C1 segment of cervical spinal cord (tissue), 14 donors: ENCODE data around the gene HARS2.
"Not testable (repeated sequence)": the region's sequence is repeated elsewhere in the genome, so short reads cannot be mapped to it uniquely, and the experiment has no call there.

Experiments used
- DNase-seq, 14 donors: peaks; one replicate each; lab custom pipeline; 2025; lab: John Stamatoyannopoulos, UW

Gene HARS2

DNA sequence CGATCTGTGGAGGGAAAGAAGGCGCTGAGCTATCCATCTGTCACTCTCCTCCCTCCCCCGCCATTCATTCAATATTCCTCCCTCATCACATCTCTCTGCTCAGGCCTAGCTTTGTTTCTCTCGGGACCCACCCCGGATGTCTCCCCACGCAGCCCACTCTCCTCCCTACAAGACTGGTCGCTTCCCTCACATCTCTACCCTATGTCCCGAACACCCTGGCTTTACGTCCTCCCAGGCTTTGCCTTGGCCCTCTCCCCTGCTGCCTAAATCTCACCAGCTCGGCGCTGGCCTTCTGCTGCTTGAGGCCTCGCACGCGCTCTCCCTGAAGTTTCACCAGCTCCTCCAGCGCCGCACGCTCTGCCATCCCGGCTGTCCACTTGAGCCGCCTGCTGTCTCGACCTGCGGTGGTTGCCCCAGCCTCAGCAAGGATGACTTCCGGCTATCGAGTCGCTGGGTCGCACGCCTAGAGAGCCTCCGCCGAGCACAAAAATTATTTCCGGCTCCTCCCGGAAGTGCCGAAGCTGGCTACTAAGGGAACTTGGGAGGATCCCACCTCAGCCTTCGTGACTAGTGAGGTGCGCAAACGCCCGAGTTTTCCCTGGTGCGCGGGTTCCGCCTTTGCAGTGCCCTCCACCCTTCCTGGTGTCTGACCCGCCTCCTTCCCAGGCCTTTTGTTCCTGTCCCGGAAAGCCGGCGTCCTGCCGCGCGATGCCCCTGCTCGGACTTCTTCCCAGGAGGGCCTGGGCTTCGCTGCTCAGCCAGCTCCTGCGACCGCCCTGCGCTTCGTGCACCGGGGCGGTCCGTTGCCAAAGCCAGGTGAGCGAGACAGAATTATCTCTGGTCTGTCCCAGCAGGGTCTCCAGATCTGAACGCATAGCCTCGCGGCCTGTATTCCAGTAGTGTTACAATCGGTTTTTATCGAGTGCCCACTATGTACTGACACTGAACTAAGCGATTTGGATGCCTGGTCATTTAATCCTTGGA, at the start of gene HARS2, which contains the start of gene HARS1:
TSS of gene HARS2 (plus strand) at position 515 of the 984 bp plus-strand sequence. CDS start at position 709, 194 bp downstream.
TSS of gene HARS1 (minus strand) at position 430 of the 984 bp plus-strand sequence. CDS start at position 364, 66 bp downstream.
- DNase-seq = peak; percentile 9 to 92 (median 86)

DNA sequence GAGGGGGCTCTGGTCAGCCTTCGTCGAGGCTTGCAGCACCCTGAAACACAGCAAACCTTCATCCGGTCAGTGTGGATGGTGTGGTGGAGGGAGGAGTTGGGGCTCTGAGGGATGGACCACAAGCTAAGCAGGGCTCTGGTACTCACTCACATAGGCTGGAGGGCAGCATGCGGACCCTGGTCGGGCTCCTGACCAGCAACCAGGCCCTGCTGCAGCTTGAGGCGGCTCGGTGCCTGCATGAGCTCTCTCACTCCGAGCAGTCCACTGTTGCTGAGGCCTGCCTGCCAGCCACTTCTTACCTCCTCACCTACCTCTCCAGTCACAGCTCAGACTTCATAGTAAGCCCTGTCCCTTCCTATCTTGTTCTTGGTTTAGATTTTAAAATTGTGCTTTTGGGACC, 49.5 kb upstream of the HARS2 start:
- DNase-seq = no peak

DNA sequence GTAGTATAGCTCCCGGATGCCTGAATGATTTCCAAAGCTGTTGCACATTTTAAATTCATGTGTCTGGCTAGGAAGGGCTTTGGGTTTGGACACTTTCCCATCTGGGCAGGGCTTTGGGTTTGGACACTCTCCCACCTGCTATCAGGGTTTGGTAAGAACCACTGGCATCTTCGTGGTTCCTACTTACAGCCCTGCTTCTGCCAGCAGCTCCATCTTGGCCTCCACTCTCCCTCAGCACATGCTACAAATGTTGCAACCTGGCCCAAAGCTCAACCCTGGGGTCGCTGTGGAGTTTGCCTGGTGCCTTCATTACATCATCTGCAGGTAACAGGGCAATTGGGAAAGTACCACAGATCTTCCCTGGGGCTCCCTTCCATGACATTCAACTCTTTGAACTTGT, 48.5 kb upstream of the HARS2 start:
- DNase-seq = no peak

- DNase-seq = no peak
These were observed 44.2 kb upstream of the HARS2 start for GRCh38 chr5:140647042-140647419.

DNA sequence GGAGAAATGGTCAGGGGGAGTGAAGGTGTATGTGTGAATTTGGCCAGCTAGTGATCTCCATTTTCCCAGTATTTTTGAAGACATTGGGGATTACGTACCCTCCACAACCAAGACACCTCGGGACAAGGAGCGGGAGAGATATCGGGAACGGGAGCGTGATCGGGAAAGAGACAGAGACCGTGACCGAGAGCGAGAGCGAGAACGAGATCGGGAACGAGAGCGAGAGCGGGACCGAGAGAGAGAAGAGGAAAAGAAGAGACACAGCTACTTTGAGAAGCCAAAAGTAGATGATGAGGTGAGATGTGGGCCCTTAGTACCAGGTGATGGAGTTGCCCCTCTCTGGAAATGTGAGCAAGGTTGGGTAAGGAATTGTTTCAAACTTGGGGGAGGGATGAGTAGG, 32.4 kb upstream of the HARS2 start:
- DNase-seq = no peak

- DNase-seq = not testable (repeated sequence)
These were observed 30.9 kb upstream of the HARS2 start for GRCh38 chr5:140660371-140660770.

- no peak for DNase-seq
These were observed 27.3 kb upstream of the HARS2 start for GRCh38 chr5:140664030-140664358.

- DNase-seq = peak; percentile 30 to 97 (median 92)
These were observed 26.7 kb upstream of the HARS2 start, which contains the start of gene WDR55 for GRCh38 chr5:140664359-140665119. TSS of gene WDR55 (plus strand) at chr5:140664904. CDS start at chr5:140664913, 9 bp downstream.

DNA sequence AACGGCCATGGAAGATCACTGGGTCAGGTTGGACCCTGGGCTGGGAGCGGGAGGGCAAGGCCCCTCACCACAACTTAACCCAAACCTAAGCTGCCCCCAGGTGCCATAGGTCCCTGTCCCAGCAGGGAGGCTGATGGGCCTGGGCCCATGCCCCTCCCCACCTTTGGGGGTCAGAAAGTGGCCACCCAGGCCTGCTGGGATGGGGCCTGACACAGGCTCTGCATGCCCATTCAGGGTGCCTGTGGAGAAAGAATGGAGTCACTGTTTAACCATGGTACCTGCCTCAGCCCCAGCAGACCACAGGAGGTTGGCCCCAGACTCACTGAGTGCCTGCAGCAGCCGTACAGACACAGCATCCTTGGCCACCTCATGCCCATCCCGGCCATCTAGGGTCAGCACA, 20.2 kb upstream of the HARS2 start:
- DNase-seq = not testable (repeated sequence)

GRCh38 chr5:140671472-140672125, 19.7 kb upstream of the HARS2 start:
- no peak for DNase-seq

- peak in 1 of 14 donors; percentile 28 for DNase-seq
These were observed 18.6 kb upstream of the HARS2 start for GRCh38 chr5:140672455-140673186.

DNA sequence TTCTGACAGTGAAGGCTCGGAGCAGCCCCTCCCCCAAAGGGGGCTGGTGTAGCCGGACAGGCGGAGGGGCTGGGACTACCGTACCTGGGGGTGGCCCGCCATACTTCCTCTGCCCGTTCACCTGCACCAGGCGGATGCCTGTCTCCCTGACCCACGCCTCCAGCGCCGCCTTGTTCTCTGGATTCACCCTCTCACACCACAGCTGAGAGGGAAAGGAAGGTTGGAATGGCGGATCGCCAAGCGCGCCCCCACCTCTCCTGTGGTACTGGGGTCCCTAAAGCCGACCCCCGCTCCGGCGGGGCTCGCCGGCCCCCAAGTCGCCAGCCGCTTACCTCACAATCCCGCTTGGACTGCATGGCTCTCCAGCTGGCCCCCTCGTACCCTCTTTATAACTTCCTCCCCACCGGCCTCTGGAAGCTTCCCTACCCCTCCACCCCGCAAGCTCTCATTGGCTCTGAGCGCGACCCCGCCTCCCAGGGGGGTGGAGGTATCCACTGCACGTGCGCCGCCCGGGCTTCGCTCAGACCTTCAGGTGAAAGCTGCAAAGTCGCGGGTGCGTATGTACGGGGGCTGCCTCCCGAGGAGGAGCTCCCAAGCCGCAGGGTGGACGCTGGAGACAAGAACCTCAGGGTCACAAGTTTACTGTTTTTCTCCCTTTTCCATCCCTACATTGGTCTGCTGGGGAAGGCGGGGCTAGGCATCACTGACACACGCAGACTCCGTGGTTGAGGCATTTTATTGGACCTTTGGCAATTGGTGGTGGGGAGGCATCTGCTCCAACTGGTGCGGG, 17.9 kb upstream of the HARS2 start, which contains the start of gene DND1:
TSS of gene DND1 (minus strand) at position 390 of the 790 bp plus-strand sequence. CDS start at position 356, 34 bp downstream.
- no peak for DNase-seq

- no peak for DNase-seq
These were observed 17.0 kb upstream of the HARS2 start for GRCh38 chr5:140674211-140674610.

DNA sequence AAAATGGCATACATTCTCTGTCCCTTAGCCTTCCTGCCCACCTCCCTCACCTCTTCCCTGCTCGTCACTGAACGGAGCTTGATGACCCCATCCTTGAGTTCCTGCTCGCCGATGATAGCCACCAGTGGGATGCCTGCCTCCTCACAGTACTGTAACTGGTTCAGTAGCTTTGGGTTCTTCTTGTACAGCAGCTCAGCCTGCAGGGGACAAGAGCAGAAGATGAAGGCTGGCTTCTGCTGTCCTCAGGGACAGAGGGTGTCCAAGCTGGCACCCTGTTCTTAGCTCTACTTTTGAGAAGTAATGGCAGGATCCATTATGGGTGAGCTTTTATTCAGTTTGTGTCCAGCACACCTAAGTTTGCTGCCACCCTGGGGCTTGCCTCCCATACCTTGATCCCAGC, 16.6 kb upstream of the HARS2 start:
- DNase-seq = no peak

DNA sequence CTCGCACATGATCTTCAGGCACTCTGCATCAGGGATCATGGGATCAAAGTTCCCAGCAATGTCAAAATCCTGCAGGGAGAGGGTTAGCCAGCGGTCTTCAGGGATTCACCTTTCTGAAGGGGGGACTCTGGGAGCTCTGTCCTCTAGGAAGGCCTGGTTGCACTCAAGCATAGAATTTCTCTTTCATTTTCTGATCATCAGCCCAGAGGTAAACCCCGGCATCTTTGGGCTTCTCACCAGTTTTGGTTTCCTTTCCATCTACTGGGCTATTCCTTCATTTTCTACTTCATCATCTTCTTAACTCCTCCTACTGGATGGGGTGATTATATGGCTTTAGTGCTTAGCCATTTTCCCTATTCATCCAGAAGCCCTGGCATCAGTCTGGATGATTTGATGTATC, 13.3 kb upstream of the HARS2 start:
- DNase-seq = no peak

DNA sequence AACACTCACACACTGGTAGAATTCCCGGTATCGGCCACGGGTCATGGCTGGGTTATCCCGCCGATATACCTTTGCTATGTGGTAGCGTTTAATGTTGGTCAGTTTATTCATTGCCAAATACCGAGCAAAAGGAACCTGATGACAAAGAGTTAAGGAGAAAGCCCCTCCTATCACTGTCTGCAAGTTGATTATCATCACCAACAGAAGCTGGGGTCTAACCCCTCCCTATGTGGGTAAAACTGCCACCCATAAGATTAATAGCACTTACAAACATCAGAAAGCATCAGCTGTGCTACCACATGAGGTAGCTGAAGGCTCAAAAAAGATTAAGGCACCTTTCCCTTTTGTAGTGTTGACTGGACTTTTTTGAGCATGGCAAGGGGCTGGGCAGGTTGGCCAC, 12.3 kb upstream of the HARS2 start:
- DNase-seq = no peak

DNA sequence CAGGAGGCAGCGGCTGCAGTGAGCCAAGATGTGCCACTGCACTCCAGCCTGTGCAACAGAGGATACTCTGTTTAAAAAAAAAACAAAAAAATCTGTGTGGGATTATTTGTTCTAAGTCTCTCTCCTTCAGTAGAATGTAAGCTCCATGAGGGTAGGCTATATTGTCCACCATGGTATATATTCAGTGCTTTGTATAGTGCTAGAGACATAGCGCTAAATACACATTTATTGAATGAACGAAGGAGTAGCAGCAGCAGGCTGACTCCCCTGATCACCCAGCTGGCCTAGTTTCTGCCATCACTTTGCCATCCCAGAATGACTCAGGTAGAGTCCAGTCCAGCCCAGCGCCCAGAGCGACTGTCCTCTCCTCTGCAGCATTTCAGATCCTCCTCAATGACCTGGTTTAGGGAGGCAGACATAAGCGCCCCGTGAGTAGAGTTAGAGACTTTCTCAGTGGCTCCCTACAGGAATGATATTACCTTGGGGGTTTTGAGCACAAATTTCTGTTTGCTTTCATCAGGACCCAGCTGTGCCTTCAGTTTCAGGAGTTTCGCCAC, 801 bp upstream of the HARS2 start:
- DNase-seq = no peak

GRCh38 chr5:140694276-140694675, 3.0 kb downstream of the HARS2 start:
- DNase-seq = no peak

GRCh38 chr5:140696891-140697492, 5.7 kb downstream of the HARS2 start:
- no peak for DNase-seq
